ENCODE data around the gene SOX1. TPM values are rescaled to one million over a fixed set of nuclear protein-coding genes. Genes with fewer than 3 reads are reported as not detected.

The SOX1 gene
- total RNA-seq, 6 donors from 2014 or later = not detected

GRCh38 chr13:112104881-112105234 lies 37.9 kb downstream of the SOX1 start:
- H3K9me3 ChIP-seq = no peaks in the 10 kb centered on the region
- no peak for ATAC-seq (ENCODE audit: low FRiP score in 2 of 2)
- no peak for TF ChIP-seq POLR2AphosphoS5 (IDR thresholded peaks at IDR 0.05)
- TF ChIP-seq EP300 (IDR thresholded peaks at IDR 0.05) = no peak
- no peak for TF ChIP-seq CTCF (IDR thresholded peaks at IDR 0.05)
- no peak for TF ChIP-seq POLR2A (IDR thresholded peaks at IDR 0.05)
- no peak overlapping the region for H3K4me3 ChIP-seq
- 7% methylated on average over 18 of the region's 44 CpGs; no CpG with 5 or more reads in 1 of the 2 donors for WGBS, 2 donors
- peak in 1 of 2 donors; percentile 66 for DNase-seq
- peaks cover 0 to 49% (median 18%) of the 10 kb centered on the region in 4 donors for H3K27me3 ChIP-seq
- no peak overlapping the region for H3K27ac ChIP-seq
- H3K36me3 ChIP-seq = no peaks in the 10 kb centered on the region
- peaks cover 0 to 29% (median 5%) of the 10 kb centered on the region in 4 donors for H3K4me1 ChIP-seq

GRCh38 chr13:112105244-112105681 lies 38.3 kb downstream of the SOX1 start:
- peaks cover 0 to 49% (median 18%) of the 10 kb centered on the region in 4 donors for H3K27me3 ChIP-seq
- no peaks in the 10 kb centered on the region for H3K9me3 ChIP-seq
- H3K27ac ChIP-seq = no peak overlapping the region
- no peak for ATAC-seq (ENCODE audit: low FRiP score in 2 of 2)
- H3K36me3 ChIP-seq = no peaks in the 10 kb centered on the region
- peaks cover 0 to 29% (median 5%) of the 10 kb centered on the region in 4 donors for H3K4me1 ChIP-seq
- peak in 1 of 2 donors; percentile 75 for DNase-seq
- H3K4me3 ChIP-seq = no peak overlapping the region
- WGBS, 2 donors = 5 to 6% methylated on average over 14 to 34 of the region's 35 CpGs
- no peak for TF ChIP-seq POLR2AphosphoS5 (IDR thresholded peaks at IDR 0.05)

- whole genome bisulfite sequencing, 2 donors = 0 to 9% methylated on average over 1 to 21 of the region's 21 CpGs
- peaks cover 0 to 49% (median 18%) of the 10 kb centered on the region in 4 donors for H3K27me3 ChIP-seq
- DNase-seq = peak in 1 of 2 donors; percentile 77
These were observed 38.9 kb downstream of the SOX1 start for GRCh38 chr13:112105892-112106291.

GRCh38 chr13:112106478-112107141 lies 39.7 kb downstream of the SOX1 start:
- H3K4me1 ChIP-seq = peaks cover 0 to 29% (median 5%) of the 10 kb centered on the region in 4 donors
- no peak for ATAC-seq (ENCODE audit: low FRiP score in 2 of 2)
- no peaks in the 10 kb centered on the region for H3K9me3 ChIP-seq
- no peak overlapping the region for H3K27ac ChIP-seq
- H3K36me3 ChIP-seq = no peaks in the 10 kb centered on the region
- no peak overlapping the region for H3K4me3 ChIP-seq
- DNase-seq = peak in 1 of 2 donors; percentile 54
- TF ChIP-seq EP300 (IDR thresholded peaks at IDR 0.05) = no peak
- no peak for TF ChIP-seq POLR2A (IDR thresholded peaks at IDR 0.05)
- no peak for TF ChIP-seq CTCF (IDR thresholded peaks at IDR 0.05)
- no peak for TF ChIP-seq POLR2AphosphoS5 (IDR thresholded peaks at IDR 0.05)
- WGBS, 2 donors = 6 to 9% methylated on average over 28 to 36 of the region's 36 CpGs
- H3K27me3 ChIP-seq = peaks cover 0 to 49% (median 18%) of the 10 kb centered on the region in 4 donors

More at GRCh38 chr13:112105892-112106291, 38.9 kb downstream of the SOX1 start:
- Histone ChIP-seq H3K4me3 (no peak overlapping the region), H3K36me3 (no peaks in the 10 kb centered on the region), H3K27ac (no peak overlapping the region), H3K4me1 (peaks cover 0 to 29% (median 5%) of the 10 kb centered on the region in 4 donors), H3K9me3 (no peaks in the 10 kb centered on the region)
- ATAC-seq (ENCODE audit: low FRiP score in 2 of 2) = no peak
- TF ChIP-seq CTCF (IDR thresholded peaks at IDR 0.05) = no peak
- no peak for TF ChIP-seq POLR2AphosphoS5 (IDR thresholded peaks at IDR 0.05)
- TF ChIP-seq POLR2A (IDR thresholded peaks at IDR 0.05) = no peak
- no peak for TF ChIP-seq EP300 (IDR thresholded peaks at IDR 0.05)

GRCh38 chr13:112107289-112107688 lies 40.3 kb downstream of the SOX1 start:
- Histone ChIP-seq H3K27ac (no peak overlapping the region), H3K9me3 (no peaks in the 10 kb centered on the region), H3K4me3 (no peak overlapping the region), H3K4me1 (peaks cover 0 to 29% (median 5%) of the 10 kb centered on the region in 4 donors), H3K27me3 (peaks cover 0 to 49% (median 18%) of the 10 kb centered on the region in 4 donors), H3K36me3 (no peaks in the 10 kb centered on the region)
- whole genome bisulfite sequencing, 2 donors = 22 to 34% methylated on average over 4 to 18 of the region's 18 CpGs
- no peak for TF ChIP-seq POLR2AphosphoS5 (IDR thresholded peaks at IDR 0.05)
- TF ChIP-seq EP300 (IDR thresholded peaks at IDR 0.05) = no peak
- TF ChIP-seq CTCF (IDR thresholded peaks at IDR 0.05) = no peak
- no peak for TF ChIP-seq POLR2A (IDR thresholded peaks at IDR 0.05)
- no peak for ATAC-seq (ENCODE audit: low FRiP score in 2 of 2)
- peak in 1 of 2 donors; percentile 51 for DNase-seq
